ENCODE measurements around the gene SYNDIG1. TPM values are rescaled to one million over a fixed set of nuclear protein-coding genes. Genes with fewer than 3 reads are reported as not detected.
"Not testable (repeated sequence)": the region's sequence is repeated elsewhere in the genome, so short reads cannot be mapped to it uniquely, and the experiment has no call there.

The SYNDIG1 gene
- total RNA-seq, 1 donor from 2014 or later: 0.17 TPM

- no peak for DNase-seq
Observed at GRCh38 chr20:24614341-24614740, 144.9 kb downstream of the SYNDIG1 start.

- no peak for DNase-seq
Observed at GRCh38 chr20:24615353-24615752, 145.9 kb downstream of the SYNDIG1 start.

- DNase-seq: no peak
Observed at GRCh38 chr20:24616258-24617079, 147.0 kb downstream of the SYNDIG1 start.

GRCh38 chr20:24617080-24617432 is 147.6 kb downstream of the SYNDIG1 start:
- DNase-seq: no peak

- no peak for DNase-seq
Observed at GRCh38 chr20:24617757-24618450, 148.5 kb downstream of the SYNDIG1 start.

GRCh38 chr20:24618739-24619138 is 149.3 kb downstream of the SYNDIG1 start:
- DNase-seq: no peak

- DNase-seq: no peak
Observed at GRCh38 chr20:24619212-24619611, 149.8 kb downstream of the SYNDIG1 start.

- no peak for DNase-seq
Observed at GRCh38 chr20:24620937-24621519, 151.6 kb downstream of the SYNDIG1 start.

- no peak for DNase-seq
Observed at GRCh38 chr20:24622856-24623255, 153.4 kb downstream of the SYNDIG1 start.

- not testable (repeated sequence) for DNase-seq
Observed at GRCh38 chr20:24626141-24626540, 156.7 kb downstream of the SYNDIG1 start.

- DNase-seq: no peak
Observed at GRCh38 chr20:24627291-24627690, 157.9 kb downstream of the SYNDIG1 start.

GRCh38 chr20:24627926-24628325 is 158.5 kb downstream of the SYNDIG1 start:
- no peak for DNase-seq

- no peak for DNase-seq
Observed at GRCh38 chr20:24628985-24629384, 159.6 kb downstream of the SYNDIG1 start.

- DNase-seq: no peak
Observed at GRCh38 chr20:24629668-24630067, 160.2 kb downstream of the SYNDIG1 start.

- no peak for DNase-seq
Observed at GRCh38 chr20:24630486-24631172, 161.2 kb downstream of the SYNDIG1 start.

GRCh38 chr20:24631173-24631505 is 161.7 kb downstream of the SYNDIG1 start:
- no peak for DNase-seq

GRCh38 chr20:24632581-24632980 is 163.2 kb downstream of the SYNDIG1 start:
- no peak for DNase-seq

GRCh38 chr20:24633026-24633425 is 163.6 kb downstream of the SYNDIG1 start:
- DNase-seq: no peak

- DNase-seq: no peak
Observed at GRCh38 chr20:24633521-24633920, 164.1 kb downstream of the SYNDIG1 start.

GRCh38 chr20:24634855-24635254 is 165.4 kb downstream of the SYNDIG1 start:
- no peak for DNase-seq

GRCh38 chr20:24636626-24637025 is 167.2 kb downstream of the SYNDIG1 start:
- DNase-seq: no peak

- no peak for DNase-seq
Observed at GRCh38 chr20:24637087-24637486, 167.7 kb downstream of the SYNDIG1 start.

- no peak for DNase-seq
Observed at GRCh38 chr20:24637941-24638340, 168.5 kb downstream of the SYNDIG1 start.

Measured in dermis blood vessel endothelial cell (primary cell).